ENCODE data around the gene ABCD1.
A peak's percentile ranks its signal among the peaks of the same experiment; 100 is the strongest.
"Not testable (repeated sequence)": the region's sequence is repeated elsewhere in the genome, so short reads cannot be mapped to it uniquely, and the experiment has no call there.

ABCD1 gene

DNA sequence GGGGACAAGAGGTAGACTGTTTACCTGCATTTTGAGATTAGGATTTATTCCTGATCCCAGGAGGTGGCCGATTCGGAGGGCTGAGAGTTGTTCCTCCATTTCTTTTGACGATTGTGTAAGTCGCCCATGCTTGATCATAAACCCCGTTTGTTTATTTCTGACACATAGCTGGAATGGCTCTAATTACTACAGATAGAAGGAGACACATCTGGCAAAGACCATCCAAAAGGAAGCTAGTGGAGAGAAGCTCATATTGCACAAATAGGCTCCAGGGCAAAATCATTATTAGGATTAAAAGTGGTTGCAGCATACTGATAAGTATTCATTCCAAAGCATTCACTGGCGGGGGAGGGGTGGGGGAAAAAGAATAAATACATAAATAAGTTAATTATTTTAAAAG is 22.3 kb downstream of the ABCD1 start:
- not testable (repeated sequence) for FAIRE-seq; DNase-seq (ENCODE audit: insufficient read length, low spot score)

DNA sequence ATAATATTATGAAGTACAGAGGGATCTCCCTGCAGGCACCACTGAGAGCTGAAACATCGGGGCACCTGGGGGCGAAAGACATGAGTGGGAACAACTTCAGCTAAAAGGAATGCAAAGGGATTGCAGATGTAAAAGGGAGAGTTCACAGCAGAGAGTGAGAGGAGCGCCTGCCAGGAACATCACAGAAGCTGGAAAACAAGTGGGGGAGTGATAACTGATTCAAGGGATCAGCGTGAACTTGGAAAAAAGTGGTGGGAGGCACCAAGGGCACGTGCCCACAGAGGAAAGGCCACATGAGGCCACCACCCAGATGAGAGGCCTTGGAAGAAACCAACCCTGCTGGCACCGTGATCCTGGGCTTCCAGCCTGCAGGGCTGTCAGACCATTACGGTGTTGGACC is 24.4 kb downstream of the ABCD1 start:
- not testable (repeated sequence) for FAIRE-seq; DNase-seq (ENCODE audit: insufficient read length, low spot score)

DNA sequence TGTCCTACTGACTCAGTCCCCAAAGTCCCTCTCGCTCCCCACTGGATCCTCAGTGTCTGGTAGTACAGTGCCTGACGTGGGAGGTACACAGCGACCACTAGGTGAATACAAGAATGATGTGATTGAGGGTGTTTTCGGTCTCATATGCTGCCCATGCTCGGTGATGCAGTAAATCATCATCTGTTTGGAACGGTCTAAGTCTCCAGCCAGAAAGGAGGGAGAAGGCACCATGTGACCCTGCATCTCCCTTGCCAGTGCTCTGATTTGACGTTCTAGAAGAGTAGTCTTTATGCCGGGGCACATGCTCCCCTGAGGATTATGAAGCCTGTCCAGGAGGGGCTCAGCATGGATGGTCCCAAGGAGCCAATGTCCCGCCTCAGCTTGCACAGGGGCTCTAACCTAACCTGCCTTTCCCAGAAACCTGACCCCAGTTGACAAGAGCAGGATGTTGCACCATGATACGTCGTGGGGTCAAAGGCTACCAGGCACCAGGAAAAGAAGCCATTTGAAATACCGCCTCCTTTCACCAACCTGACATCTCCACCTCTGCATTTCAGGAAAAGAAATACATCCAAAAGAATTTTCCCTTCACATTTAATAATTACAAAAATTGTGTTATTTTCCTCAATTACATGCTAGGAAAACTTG is 25.6 kb downstream of the ABCD1 start:
- no peak for FAIRE-seq
- no peak for DNase-seq (ENCODE audit: insufficient read length, low spot score)

DNA sequence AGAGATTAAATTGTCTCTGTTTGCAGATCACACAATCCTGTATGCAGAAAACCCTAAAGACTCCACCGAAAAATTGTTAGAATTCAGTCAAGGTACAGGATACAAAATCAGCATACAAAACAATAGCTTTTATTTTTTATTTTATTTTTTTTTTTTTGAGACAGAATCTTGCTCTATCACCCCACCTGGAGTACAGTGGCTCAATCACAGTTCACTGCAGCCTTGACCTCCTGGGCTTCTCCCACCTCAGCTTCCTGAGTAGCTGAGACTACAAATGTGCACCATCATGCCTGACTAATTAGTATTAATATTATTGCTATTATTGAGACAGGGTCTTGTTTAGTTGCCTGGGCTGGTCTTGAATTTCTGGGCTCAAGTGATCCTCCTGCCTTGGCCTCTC is 30.5 kb downstream of the ABCD1 start:
- DNase-seq (ENCODE audit: insufficient read length, low spot score) (no peak), FAIRE-seq (no peak)

DNA sequence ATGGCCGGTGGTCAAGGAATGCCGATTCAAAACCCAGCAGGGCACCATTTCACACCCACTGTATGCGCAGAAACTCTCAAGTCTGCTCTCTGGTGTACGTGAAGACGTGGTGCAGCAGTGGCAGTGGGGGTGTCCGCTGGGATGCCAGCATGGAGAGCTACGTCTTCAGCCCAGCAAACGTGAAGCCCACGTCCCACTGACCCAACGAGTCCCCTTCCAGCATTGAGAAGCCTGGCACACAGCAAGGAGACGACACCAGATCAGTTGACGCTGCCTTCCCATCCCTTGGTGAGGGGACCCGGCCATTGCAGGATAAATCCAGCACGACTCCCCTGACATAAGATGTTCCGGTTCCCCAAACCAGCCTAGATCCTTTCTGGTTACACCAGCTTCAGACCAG is 37.2 kb downstream of the ABCD1 start:
- DNase-seq (ENCODE audit: insufficient read length, low spot score), result no peak
- FAIRE-seq, result no peak

GRCh38 chrX:153762626-153763173 is 38.0 kb downstream of the ABCD1 start:
- FAIRE-seq, result no peak
- no peak for DNase-seq (ENCODE audit: insufficient read length, low spot score)

DNA sequence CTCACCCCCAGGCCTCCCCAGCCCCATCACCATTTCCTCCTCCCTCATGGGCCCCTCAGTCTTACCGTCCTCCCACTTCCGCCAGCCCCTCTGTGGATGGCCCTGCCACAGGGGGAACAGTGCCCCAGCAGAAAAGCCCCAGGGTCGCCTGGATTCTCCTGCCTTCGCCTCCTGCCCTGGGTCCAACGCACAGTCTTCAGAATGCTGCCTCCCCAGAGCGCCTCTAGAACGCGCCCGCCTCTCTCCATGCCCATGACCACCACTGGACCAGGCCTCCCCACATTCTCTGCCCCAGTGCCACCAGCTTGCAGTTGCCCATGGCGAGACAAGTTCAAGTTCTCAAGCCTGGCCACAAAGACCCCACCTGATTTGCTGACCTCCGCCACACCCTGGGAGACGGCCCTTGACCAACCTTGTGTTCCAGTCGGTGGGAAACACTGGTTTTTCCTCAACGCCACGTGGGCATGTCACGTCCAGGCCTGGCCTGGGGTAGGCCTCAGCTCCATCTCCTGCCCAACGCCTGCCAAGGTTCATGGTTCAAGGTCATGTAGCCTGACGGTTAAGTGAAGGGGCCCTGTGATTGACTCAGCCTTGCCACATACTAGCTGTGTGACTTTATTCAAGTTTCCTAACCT is 38.8 kb downstream of the ABCD1 start:
- DNase-seq (ENCODE audit: insufficient read length, low spot score) (no peak), FAIRE-seq (no peak)

- peak; percentile 77 for DNase-seq (ENCODE audit: insufficient read length, low spot score)
- peak; percentile 80 for FAIRE-seq
Observed at GRCh38 chrX:153763989-153764755, 39.5 kb downstream of the ABCD1 start, which contains the start of gene PLXNB3. Gene PLXNB3 (plus strand): TSS chrX:153764249. CDS start chrX:153765536, 1,287 bp downstream.

- FAIRE-seq (no peak), DNase-seq (ENCODE audit: insufficient read length, low spot score) (no peak)
Observed at GRCh38 chrX:153764786-153765137, 40.1 kb downstream of the ABCD1 start.

GRCh38 chrX:153765138-153766079 is 40.8 kb downstream of the ABCD1 start:
- DNase-seq (ENCODE audit: insufficient read length, low spot score) (no peak), FAIRE-seq (no peak)

GRCh38 chrX:153766098-153766817 is 41.6 kb downstream of the ABCD1 start:
- DNase-seq (ENCODE audit: insufficient read length, low spot score), result peak; percentile 63
- FAIRE-seq, result no peak

DNA sequence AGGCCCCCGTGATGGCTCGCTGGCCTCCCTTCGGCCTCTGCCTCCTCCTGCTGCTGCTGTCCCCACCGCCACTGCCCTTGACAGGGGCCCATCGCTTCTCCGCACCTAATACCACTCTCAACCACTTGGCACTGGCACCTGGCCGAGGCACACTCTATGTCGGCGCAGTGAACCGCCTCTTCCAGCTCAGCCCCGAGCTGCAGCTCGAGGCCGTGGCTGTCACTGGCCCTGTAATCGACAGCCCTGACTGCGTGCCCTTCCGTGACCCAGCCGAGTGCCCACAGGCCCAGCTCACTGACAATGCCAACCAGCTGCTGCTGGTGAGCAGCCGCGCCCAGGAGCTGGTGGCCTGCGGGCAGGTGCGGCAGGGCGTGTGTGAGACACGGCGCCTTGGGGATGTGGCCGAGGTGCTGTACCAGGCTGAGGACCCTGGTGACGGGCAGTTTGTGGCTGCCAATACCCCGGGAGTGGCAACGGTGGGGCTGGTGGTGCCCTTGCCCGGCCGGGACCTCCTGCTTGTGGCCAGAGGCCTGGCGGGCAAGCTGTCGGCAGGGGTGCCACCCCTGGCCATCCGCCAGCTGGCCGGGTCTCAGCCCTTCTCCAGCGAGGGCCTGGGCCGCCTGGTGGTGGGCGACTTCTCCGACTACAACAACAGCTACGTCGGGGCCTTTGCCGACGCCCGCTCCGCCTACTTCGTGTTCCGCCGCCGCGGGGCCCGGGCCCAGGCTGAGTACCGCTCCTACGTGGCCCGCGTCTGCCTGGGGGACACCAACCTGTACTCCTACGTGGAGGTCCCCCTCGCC is 42.4 kb downstream of the ABCD1 start:
- FAIRE-seq (no peak), DNase-seq (ENCODE audit: insufficient read length, low spot score) (no peak)

GRCh38 chrX:153767674-153768055 is 43.0 kb downstream of the ABCD1 start:
- FAIRE-seq (no peak), DNase-seq (ENCODE audit: insufficient read length, low spot score) (no peak)

DNA sequence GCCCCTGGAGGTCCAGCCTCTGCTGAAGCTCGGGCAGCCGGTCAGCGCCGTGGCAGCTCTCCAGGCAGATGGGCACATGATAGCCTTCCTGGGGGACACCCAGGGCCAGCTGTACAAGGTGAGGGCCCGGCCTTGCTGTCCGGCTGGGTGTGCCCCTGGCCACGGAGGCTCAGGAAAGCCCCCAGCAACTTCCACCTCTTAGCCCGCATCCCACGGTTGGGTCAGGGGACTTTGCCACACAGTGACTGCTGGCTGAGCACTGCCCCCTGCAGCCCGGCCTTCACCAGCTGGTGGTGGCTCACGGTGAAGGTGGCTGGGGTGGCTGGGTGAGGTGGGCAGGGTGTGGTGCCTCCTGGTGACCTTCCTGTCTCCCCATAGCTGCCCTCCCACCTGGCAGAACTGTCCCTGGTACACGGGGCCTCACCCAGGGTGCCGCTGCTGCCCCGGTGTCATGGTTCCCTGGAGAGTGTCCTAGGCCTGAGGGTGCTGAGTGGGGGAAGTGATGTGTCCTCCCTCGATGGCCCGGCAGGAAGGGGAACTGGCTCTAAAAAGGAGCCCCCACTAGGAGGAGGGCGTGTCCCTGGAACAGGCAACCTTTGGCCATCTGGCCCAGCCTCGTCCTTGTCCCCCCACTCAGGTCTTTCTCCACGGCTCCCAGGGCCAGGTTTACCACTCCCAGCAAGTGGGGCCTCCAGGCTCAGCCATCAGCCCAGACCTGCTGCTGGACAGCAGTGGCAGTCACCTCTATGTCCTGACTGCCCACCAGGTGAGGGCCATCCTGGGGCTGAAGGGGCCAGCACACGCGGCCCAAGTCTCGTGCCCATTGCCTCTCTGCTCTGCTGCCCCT is 43.9 kb downstream of the ABCD1 start:
- no peak for FAIRE-seq
- DNase-seq (ENCODE audit: insufficient read length, low spot score), result no peak

DNA sequence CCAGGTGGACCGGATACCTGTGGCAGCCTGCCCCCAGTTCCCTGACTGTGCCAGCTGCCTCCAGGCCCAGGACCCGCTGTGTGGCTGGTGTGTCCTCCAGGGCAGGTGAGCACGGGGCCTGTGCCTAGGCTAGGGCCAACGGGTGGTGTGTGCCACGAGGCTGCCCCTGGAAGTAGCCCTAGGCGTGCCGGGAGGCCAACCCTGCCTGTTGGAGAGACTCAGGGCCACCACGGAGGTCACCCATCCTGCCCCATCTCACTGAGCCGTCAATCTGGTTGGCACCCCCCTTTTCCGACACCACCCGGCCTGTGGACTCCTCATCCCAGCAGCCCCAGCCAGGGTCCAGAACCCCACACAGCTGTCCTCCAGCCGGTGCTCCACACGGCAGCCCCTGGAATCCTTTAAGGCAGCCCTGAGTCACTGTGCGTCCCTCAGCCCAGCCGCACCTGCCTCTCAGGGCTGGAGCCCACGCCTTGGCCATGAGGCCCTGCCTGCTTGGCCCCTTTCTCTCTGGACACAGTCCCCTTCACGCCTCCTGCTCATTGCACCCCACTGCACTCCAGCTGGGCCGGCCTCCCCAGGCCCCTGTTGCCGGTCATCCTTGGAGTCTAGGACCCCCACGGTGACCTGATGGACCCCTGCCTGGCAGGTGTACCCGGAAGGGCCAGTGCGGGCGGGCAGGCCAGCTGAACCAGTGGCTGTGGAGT is 44.7 kb downstream of the ABCD1 start:
- DNase-seq (ENCODE audit: insufficient read length, low spot score), result no peak
- no peak for FAIRE-seq

- FAIRE-seq, result no peak
- DNase-seq (ENCODE audit: insufficient read length, low spot score), result no peak
Observed at GRCh38 chrX:153769865-153770600, 45.4 kb downstream of the ABCD1 start.
